ENCODE data around the gene ABCG1. TPM values are rescaled to one million over a fixed set of nuclear protein-coding genes. Genes with fewer than 3 reads are reported as not detected.

Gene ABCG1
- total and polyA plus RNA-seq, 2 experiments from 2014 or later, result 8.4 to 10.7 TPM

DNA sequence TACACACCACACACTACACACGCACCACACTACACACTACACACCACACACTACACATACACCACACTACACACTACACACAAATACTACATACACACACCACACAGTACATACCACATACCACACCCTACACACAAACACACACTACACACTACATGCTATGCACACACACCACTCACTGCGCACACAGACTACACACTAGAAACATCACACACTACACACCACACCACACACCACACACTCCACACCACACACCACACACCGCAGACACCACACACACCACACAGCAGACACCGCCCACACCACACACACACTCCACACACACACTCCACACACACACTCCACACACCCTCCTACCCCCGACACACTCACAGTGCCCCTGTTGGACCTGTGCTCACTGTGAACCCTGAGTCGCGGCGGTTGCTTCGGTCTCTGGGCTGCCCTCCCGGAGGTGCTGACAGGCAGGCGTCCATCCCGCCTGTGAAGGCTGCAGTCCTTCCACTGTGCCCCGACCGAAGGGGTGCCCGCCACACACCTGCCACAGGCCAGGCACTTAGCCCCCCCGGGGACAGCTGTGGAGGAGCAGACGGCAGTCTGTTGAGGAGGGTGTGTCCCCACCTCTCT, 74.8 kb downstream of the ABCG1 start:
- H3K79me2 ChIP-seq, result no peaks in the 10 kb centered on the region
- no peaks in the 10 kb centered on the region for H3K4me1 ChIP-seq (ENCODE audit: insufficient read depth)
- no peak overlapping the region for H3K4me3 ChIP-seq
- TF ChIP-seq, protein P1, sequence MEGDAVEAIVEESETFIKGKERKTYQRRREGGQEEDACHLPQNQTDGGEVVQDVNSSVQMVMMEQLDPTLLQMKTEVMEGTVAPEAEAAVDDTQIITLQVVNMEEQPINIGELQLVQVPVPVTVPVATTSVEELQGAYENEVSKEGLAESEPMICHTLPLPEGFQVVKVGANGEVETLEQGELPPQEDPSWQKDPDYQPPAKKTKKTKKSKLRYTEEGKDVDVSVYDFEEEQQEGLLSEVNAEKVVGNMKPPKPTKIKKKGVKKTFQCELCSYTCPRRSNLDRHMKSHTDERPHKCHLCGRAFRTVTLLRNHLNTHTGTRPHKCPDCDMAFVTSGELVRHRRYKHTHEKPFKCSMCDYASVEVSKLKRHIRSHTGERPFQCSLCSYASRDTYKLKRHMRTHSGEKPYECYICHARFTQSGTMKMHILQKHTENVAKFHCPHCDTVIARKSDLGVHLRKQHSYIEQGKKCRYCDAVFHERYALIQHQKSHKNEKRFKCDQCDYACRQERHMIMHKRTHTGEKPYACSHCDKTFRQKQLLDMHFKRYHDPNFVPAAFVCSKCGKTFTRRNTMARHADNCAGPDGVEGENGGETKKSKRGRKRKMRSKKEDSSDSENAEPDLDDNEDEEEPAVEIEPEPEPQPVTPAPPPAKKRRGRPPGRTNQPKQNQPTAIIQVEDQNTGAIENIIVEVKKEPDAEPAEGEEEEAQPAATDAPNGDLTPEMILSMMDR (IDR thresholded peaks at IDR 0.05; ENCODE audit: poor library complexity), result no peak
- no peak for TF ChIP-seq EZH2 (IDR thresholded peaks at IDR 0.05; ENCODE audit: borderline replicate concordance)
- TF ChIP-seq EZH2phosphoT487 (IDR thresholded peaks at IDR 0.05; ENCODE audit: low read depth, severe bottlenecking, unreplicated experiment), result no peak
- no peak overlapping the region for H2AFZ ChIP-seq
- no peak overlapping the region for H3K27ac ChIP-seq
- no peaks in the 10 kb centered on the region for H4K20me1 ChIP-seq (ENCODE audit: insufficient read depth, poor library complexity, severe bottlenecking)
- H3K4me2 ChIP-seq, result no peak overlapping the region
- H3K9me2 ChIP-seq (replicated peaks; ENCODE audit: insufficient read depth), result no peaks in the 10 kb centered on the region
- no peaks in the 10 kb centered on the region for H3K9me3 ChIP-seq (ENCODE audit: low read depth)
- H3K36me3 ChIP-seq (replicated peaks; ENCODE audit: insufficient read depth, low read depth), result no peaks in the 10 kb centered on the region
- no peak for DNase-seq (ENCODE audit: low spot score)
- 91% methylated on average over 17 of the region's 17 CpGs for WGBS (ENCODE audit: low lambda C conversion rate, missing lambda C conversion rate)
- no peaks in the 10 kb centered on the region for H3K27me3 ChIP-seq

DNA sequence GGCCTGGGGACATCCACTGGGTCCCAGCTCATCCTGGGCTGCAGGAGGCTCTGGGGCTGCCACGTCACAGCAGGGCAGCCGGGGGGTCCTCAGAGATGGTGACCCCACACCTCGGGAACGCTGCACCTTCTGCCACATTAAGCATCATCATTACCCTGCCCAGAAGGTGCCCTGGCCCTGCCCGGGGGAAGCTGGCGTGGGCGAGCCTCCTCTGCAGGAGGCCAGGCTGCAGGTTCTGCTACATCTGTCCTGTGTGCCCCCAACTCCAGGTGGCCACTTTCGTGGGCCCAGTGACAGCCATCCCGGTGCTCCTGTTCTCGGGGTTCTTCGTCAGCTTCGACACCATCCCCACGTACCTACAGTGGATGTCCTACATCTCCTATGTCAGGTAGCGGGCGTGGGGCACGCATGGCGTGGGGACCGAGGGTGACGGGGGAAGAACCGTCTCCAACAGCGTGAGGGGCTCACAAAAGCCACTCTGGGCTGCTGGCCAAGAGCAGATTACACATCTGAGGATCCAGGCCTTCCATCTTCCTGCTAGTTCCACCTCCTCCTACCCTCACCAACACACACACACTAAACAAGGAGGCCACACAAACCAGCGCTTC, 75.4 kb downstream of the ABCG1 start:
- Histone ChIP-seq H3K4me1 (ENCODE audit: insufficient read depth) (no peaks in the 10 kb centered on the region), H3K9me2 (replicated peaks; ENCODE audit: insufficient read depth) (no peaks in the 10 kb centered on the region), H3K36me3 (replicated peaks; ENCODE audit: insufficient read depth, low read depth) (no peaks in the 10 kb centered on the region), H3K4me2 (no peak overlapping the region), H3K4me3 (no peak overlapping the region), H2AFZ (no peak overlapping the region), H3K27me3 (no peaks in the 10 kb centered on the region), H3K27ac (no peak overlapping the region), H4K20me1 (ENCODE audit: insufficient read depth, poor library complexity, severe bottlenecking) (no peaks in the 10 kb centered on the region), H3K9me3 (ENCODE audit: low read depth) (no peaks in the 10 kb centered on the region), H3K79me2 (no peaks in the 10 kb centered on the region)
- no peak for TF ChIP-seq EZH2phosphoT487 (IDR thresholded peaks at IDR 0.05; ENCODE audit: low read depth, severe bottlenecking, unreplicated experiment)
- TF ChIP-seq, protein P1 (IDR thresholded peaks at IDR 0.05; ENCODE audit: poor library complexity), result no peak
- TF ChIP-seq EZH2 (IDR thresholded peaks at IDR 0.05; ENCODE audit: borderline replicate concordance), result no peak
- DNase-seq (ENCODE audit: low spot score), result no peak
- 93% methylated on average over 22 of the region's 22 CpGs for WGBS (ENCODE audit: low lambda C conversion rate, missing lambda C conversion rate)

- WGBS (ENCODE audit: low lambda C conversion rate, missing lambda C conversion rate), result 86% methylated on average over 15 of the region's 15 CpGs
- DNase-seq (ENCODE audit: low spot score), result no peak
- H3K4me1 ChIP-seq (ENCODE audit: insufficient read depth), result no peaks in the 10 kb centered on the region
- H4K20me1 ChIP-seq (ENCODE audit: insufficient read depth, poor library complexity, severe bottlenecking), result no peaks in the 10 kb centered on the region
- no peak overlapping the region for H2AFZ ChIP-seq
- H3K79me2 ChIP-seq, result no peaks in the 10 kb centered on the region
- H3K9me2 ChIP-seq (replicated peaks; ENCODE audit: insufficient read depth), result no peaks in the 10 kb centered on the region
- no peak overlapping the region for H3K27ac ChIP-seq
- H3K9me3 ChIP-seq (ENCODE audit: low read depth), result no peaks in the 10 kb centered on the region
- TF ChIP-seq, protein P1 (IDR thresholded peaks at IDR 0.05; ENCODE audit: poor library complexity), result no peak
- no peak for TF ChIP-seq EZH2 (IDR thresholded peaks at IDR 0.05; ENCODE audit: borderline replicate concordance)
- TF ChIP-seq EZH2phosphoT487 (IDR thresholded peaks at IDR 0.05; ENCODE audit: low read depth, severe bottlenecking, unreplicated experiment), result no peak
- H3K4me2 ChIP-seq, result no peak overlapping the region
- no peaks in the 10 kb centered on the region for H3K36me3 ChIP-seq (replicated peaks; ENCODE audit: insufficient read depth, low read depth)
- H3K4me3 ChIP-seq, result no peak overlapping the region
- no peaks in the 10 kb centered on the region for H3K27me3 ChIP-seq
Measured at GRCh38 chr21:42295845-42296244, 76.9 kb downstream of the ABCG1 start.
